Adrenal gland (tissue), 12 donors: Measurements from ENCODE around the gene LDB2. TPM values are rescaled to one million over a fixed set of nuclear protein-coding genes. Genes with fewer than 3 reads are reported as not detected.

ENCODE experiments used
- DNase-seq, 7 donors: peaks; one replicate each; pipeline ENCODE4 v3.0.0-alpha.2; 2019 to 2020
- H3K27ac ChIP-seq, 5 donors: fragments of 200-600 bp; sonication (generic) in 4 of 5; 1 replicate in 3 of 5; 2 replicates in 2 of 5; pipeline versions ENCODE4 v1.5.1 to v1.8.0; 2016 to 2020; ENCODE audit warnings: mild to moderate bottlenecking in 1 of 5
- H3K27me3 ChIP-seq: fragments of 200-600 bp; 2 replicates; pipeline ENCODE4 v1.8.0; 2021
- H3K36me3 ChIP-seq, 2 donors: fragments of 200-600 bp; replicated peaks in 1 of 2; 1 replicate in 1 of 2; 2 replicates in 1 of 2; pipeline versions ENCODE4 v1.5.1 to v1.8.0; 2018 to 2022
- H3K4me1 ChIP-seq, 2 donors: fragments of 200-600 bp; replicated peaks in 1 of 2; 1 replicate in 1 of 2; 2 replicates in 1 of 2; pipeline versions ENCODE4 v1.5.1 to v1.8.0; 2018 to 2021
- H3K4me3 ChIP-seq, 4 donors: fragments of 200-600 bp; sonication (generic) in 3 of 4; one replicate each; pipeline ENCODE4 v1.5.1; 2016 to 2018
- H3K9me3 ChIP-seq, 3 donors: fragments of 200-600 bp; sonication (generic) in 1 of 3; replicated peaks in 1 of 3; 1 replicate in 2 of 3; 2 replicates in 1 of 3; pipeline versions ENCODE4 v1.5.1 to v1.8.0; 2016 to 2021
- POLR2A ChIP-seq, 2 donors: fragments of 450-650 bp; IDR thresholded peaks; one replicate each; pipeline ENCODE4 v1.6.1; 2017; ENCODE audit warnings: antibody characterized with exemption in 2 of 2, mild to moderate bottlenecking in 2 of 2, moderate library complexity in 1 of 2
- WGBS, 4 donors: extraction: QIAGEN DNeasy Blood & Tissue Kit in 2 of 4; methylation state at CpG; one replicate each; pipeline versions ENCODE4 v1.1.5 to v1.1.7; 2013 to 2017; 5-methylcytosine and 5-hydroxymethylcytosine counted together
- intact Hi-C, 2 donors: fragments of 100-400 bp; cut with DNase I; formaldehyde crosslinking; loops; one replicate each; pipeline versions ENCODE4 v1.14.1 to v1.15.0; 2022 to 2023
- polyA plus RNA-seq, 3 donors: library from polyadenylated mRNA; stranded (reverse); fragments of 200-250 nt in 2 of 3; fragments of 350-450 nt in 1 of 3; fragmentation: Illumina TruSeq in 1 of 3; extraction: RNeasy Lipid Tissue Mini Kit (QIAGEN cat#74804) in 1 of 3; gene quantifications; one replicate each; pipeline ENCODE4 v1.2.3, GENCODE V29; 2013 to 2014
- total RNA-seq, 9 donors: library from RNA; depleted of rRNA in 4 of 9; stranded (reverse); fragments of >200 nt in 4 of 9; fragments of 120-200 nt in 1 of 9; fragmentation: NEBNext Ultra II Directional in 1 of 9; extraction: Animal tissue kit (Norgen Biotek cat#: 25700) in 1 of 9; gene quantifications; one replicate each; pipeline versions ENCODE4 v1.1.0 to v1.2.4, GENCODE V29; 2013 to 2023
- TF ChIP-seq, protein P1 (sequence below), 6 experiments: fragments of 450-650 bp in 4 of 6; fragments of 200-600 bp in 2 of 6; sonication (generic) in 1 of 6; IDR thresholded peaks; 1 replicate in 5 of 6; 2 replicates in 1 of 6; pipeline versions ENCODE4 v1.5.1 to v1.8.0; 2016 to 2021; ENCODE audit warnings: antibody characterized with exemption in 6 of 6, mild to moderate bottlenecking in 2 of 6, moderate library complexity in 1 of 6
- donor health status: healthy with polysubstance abuse.
- donor health status: Bipolar disorder and iron deficiency.
- donor health status: DM: yes; HTN: yes; CAD: no.
- donor health status: DM: no; HTN: no; CAD: no.
- donor health status: DM: no; HTN: no; CAD: no.
- donor health status: DM: yes; HTN: yes; CAD: no.

LDB2 gene
- total and polyA plus RNA-seq, 12 donors: 17.1 to 51.1 (median 27.0) TPM

DNA sequence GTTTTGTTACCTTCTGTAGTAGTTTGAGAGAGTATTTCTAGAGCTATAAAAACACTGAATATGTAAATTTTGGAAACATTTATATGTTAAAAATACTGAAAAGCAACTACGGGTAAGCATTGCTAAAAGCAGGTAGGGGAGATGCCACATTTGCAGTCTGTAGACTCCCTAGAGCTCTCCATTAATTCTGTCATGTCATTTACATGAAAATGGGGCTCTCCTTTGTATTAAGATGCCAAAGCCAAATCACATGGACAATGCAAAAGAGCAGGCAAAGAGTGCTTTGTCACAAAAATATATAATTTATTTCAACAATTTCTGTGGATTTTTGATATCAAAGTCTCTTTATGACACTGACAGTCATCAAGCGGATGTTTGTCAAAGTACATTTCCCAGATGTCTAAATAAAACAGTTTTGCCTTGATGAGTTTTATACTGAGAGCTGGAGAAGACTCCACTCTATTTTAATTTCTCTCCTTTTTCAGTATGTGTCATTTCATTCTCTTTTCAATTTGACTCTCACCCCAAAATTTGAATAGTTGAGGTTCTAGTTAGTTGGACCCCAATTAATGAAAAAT, 51.8 kb downstream of the LDB2 start:
- intact Hi-C loops: no loop called here
- no peak overlapping the region for H3K4me3 ChIP-seq

GRCh38 chr4:16844816-16845586, 53.4 kb downstream of the LDB2 start:
- H3K27me3 ChIP-seq: no peaks in the 10 kb centered on the region
- H3K4me1 ChIP-seq: no peaks in the 10 kb centered on the region
- DNase-seq: no peak
- intact Hi-C loops: no loop called here
- H3K27ac ChIP-seq: peak overlapping the region in 1 of 5 donors; percentile 5
- H3K36me3 ChIP-seq: no peaks in the 10 kb centered on the region
- H3K4me3 ChIP-seq: no peak overlapping the region
- no peaks in the 10 kb centered on the region for H3K9me3 ChIP-seq
- no peak for TF ChIP-seq POLR2A (IDR thresholded peaks at IDR 0.05)
- TF ChIP-seq, protein P1, sequence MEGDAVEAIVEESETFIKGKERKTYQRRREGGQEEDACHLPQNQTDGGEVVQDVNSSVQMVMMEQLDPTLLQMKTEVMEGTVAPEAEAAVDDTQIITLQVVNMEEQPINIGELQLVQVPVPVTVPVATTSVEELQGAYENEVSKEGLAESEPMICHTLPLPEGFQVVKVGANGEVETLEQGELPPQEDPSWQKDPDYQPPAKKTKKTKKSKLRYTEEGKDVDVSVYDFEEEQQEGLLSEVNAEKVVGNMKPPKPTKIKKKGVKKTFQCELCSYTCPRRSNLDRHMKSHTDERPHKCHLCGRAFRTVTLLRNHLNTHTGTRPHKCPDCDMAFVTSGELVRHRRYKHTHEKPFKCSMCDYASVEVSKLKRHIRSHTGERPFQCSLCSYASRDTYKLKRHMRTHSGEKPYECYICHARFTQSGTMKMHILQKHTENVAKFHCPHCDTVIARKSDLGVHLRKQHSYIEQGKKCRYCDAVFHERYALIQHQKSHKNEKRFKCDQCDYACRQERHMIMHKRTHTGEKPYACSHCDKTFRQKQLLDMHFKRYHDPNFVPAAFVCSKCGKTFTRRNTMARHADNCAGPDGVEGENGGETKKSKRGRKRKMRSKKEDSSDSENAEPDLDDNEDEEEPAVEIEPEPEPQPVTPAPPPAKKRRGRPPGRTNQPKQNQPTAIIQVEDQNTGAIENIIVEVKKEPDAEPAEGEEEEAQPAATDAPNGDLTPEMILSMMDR (IDR thresholded peaks at IDR 0.05): no peak
- 68 to 74% (median 73%) methylated on average over 6 of the region's 6 CpGs for WGBS, 4 donors

More for the DNA sequence above, 51.8 kb downstream of the LDB2 start:
- Histone ChIP-seq H3K27me3 (no peaks in the 10 kb centered on the region), H3K9me3 (no peaks in the 10 kb centered on the region), H3K27ac (no peak overlapping the region), H3K4me1 (no peaks in the 10 kb centered on the region), H3K36me3 (no peaks in the 10 kb centered on the region)
- no peak for DNase-seq
- WGBS, 4 donors: 83 to 86% (median 85%) methylated on average over 2 of the region's 2 CpGs
- TF ChIP-seq, protein P1 (IDR thresholded peaks at IDR 0.05): no peak
- no peak for TF ChIP-seq POLR2A (IDR thresholded peaks at IDR 0.05)

DNA sequence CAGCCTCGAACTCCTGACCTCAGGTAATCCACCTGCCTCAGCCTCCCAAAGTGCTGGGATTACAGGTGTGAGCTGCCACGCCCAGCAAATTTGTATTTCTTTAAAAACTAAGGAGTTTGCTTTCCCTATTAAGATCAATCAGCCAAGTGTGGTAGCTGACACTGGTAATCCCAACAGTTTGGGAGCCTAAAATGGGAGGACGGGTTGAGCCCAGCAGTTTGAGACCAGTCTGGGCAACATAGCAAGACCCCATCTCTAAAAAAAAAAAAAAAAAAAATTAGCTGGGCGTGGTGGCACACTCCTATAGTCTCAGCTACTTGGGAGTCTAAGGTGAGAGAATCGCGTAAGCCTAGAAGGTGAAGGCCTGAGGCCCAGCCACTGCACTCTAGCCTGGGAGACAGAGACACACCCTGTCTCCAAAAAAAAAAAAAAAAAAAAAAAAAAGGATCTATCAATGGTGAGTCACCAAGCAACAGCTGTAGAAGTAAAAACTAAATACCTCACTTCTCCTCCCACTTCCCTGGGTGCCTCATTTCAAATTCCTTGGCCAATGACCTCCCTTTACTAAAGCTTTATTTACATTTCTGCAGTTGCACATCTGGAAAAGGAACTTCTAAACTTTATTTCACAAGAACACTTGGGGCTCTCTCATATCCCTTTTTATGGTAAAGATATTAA, 54.5 kb downstream of the LDB2 start:
- WGBS, 4 donors: 86 to 91% (median 90%) methylated on average over 6 of the region's 6 CpGs
- intact Hi-C loops: no loop called here
- H3K36me3 ChIP-seq: no peaks in the 10 kb centered on the region
- no peak for DNase-seq
- no peaks in the 10 kb centered on the region for H3K4me1 ChIP-seq
- H3K27ac ChIP-seq: no peak overlapping the region
- TF ChIP-seq, protein P1 (IDR thresholded peaks at IDR 0.05): no peak
- TF ChIP-seq POLR2A (IDR thresholded peaks at IDR 0.05): no peak
- no peaks in the 10 kb centered on the region for H3K27me3 ChIP-seq
- H3K9me3 ChIP-seq: no peaks in the 10 kb centered on the region
- H3K4me3 ChIP-seq: no peak overlapping the region

GRCh38 chr4:16838226-16838875, 60.1 kb downstream of the LDB2 start:
- WGBS, 4 donors: 55 to 84% (median 77%) methylated on average over 4 of the region's 4 CpGs
- H3K27ac ChIP-seq: no peak overlapping the region

More at GRCh38 chr4:16838226-16838875, 60.1 kb downstream of the LDB2 start:
- Histone ChIP-seq H3K9me3 (no peaks in the 10 kb centered on the region), H3K4me1 (no peaks in the 10 kb centered on the region), H3K4me3 (no peak overlapping the region), H3K27me3 (no peaks in the 10 kb centered on the region), H3K36me3 (no peaks in the 10 kb centered on the region)
- DNase-seq: no peak
- intact Hi-C loops: no loop called here
- no peak for TF ChIP-seq POLR2A (IDR thresholded peaks at IDR 0.05)
- TF ChIP-seq, protein P1 (IDR thresholded peaks at IDR 0.05): no peak
